Brain microvascular endothelial cell (primary cell): ENCODE data around the gene USP22.

Experiments used
- DNase-seq: peaks from one replicate; pipeline ENCODE4 v3.0.0-alpha.2; 2020
- H3K27ac ChIP-seq: fragments of 250-450 bp; sonication (Bioruptor Pico); 2 replicates; pipeline ENCODE4 v1.5.1; 2020; ENCODE audit warnings: mild to moderate bottlenecking, moderate library complexity
- H3K27me3 ChIP-seq: fragments of 250-450 bp; sonication (Bioruptor Pico); replicated peaks from 2 replicates; pipeline ENCODE4 v1.5.1; 2020; ENCODE audit warnings: mild to moderate bottlenecking
- H3K36me3 ChIP-seq: fragments of 250-450 bp; sonication (Bioruptor Pico); replicated peaks from 2 replicates; pipeline ENCODE4 v1.5.1; 2020; ENCODE audit warnings: mild to moderate bottlenecking
- H3K4me3 ChIP-seq: 2 replicates; pipeline ENCODE4 v1.5.1; 2011; ENCODE audit warnings: low read depth, mild to moderate bottlenecking, control low read depth, low read length, moderate library complexity
- CTCF ChIP-seq: IDR thresholded peaks from 2 replicates; pipeline ENCODE4 v1.5.1; 2011; ENCODE audit warnings: low read depth, mild to moderate bottlenecking, moderate library complexity, low read length, control low read depth, inconsistent platforms; ENCODE audit errors: missing control alignments
- in situ Hi-C: cut with HindIII; loops from 2 replicates; pipeline ENCODE4 v1.10.0; 2017; ENCODE audit warnings: low sequenced_read_pairs, low pct_ligation_motif_present

The USP22 gene

GRCh38 chr17:21020622-21021021, 22.2 kb downstream of the USP22 start:
- H3K27me3 ChIP-seq, result no peaks in the 10 kb centered on the region
- no peak for TF ChIP-seq CTCF
- in situ Hi-C loops, result no loop called here
- peaks cover 81% of the 10 kb centered on the region for H3K36me3 ChIP-seq
- no peak for DNase-seq
- no peak overlapping the region for H3K4me3 ChIP-seq
- no peak overlapping the region for H3K27ac ChIP-seq

GRCh38 chr17:21019976-21020586, 22.7 kb downstream of the USP22 start:
- H3K27ac ChIP-seq, result no peak overlapping the region
- H3K4me3 ChIP-seq, result no peak overlapping the region
- in situ Hi-C loops, result no loop called here
- TF ChIP-seq CTCF, result peak; percentile 61
- H3K27me3 ChIP-seq, result no peaks in the 10 kb centered on the region
- DNase-seq, result no peak
- peaks cover 83% of the 10 kb centered on the region for H3K36me3 ChIP-seq

GRCh38 chr17:21018894-21019293, 23.9 kb downstream of the USP22 start:
- TF ChIP-seq CTCF, result no peak
- DNase-seq, result no peak
- H3K27ac ChIP-seq, result no peak overlapping the region
- in situ Hi-C loops, result no loop called here
- no peak overlapping the region for H3K4me3 ChIP-seq
- H3K27me3 ChIP-seq, result no peaks in the 10 kb centered on the region
- peaks cover 86% of the 10 kb centered on the region for H3K36me3 ChIP-seq

- no peak for DNase-seq
- TF ChIP-seq CTCF, result no peak
- in situ Hi-C loops, result no loop called here
- Histone ChIP-seq H3K27me3 (no peaks in the 10 kb centered on the region), H3K4me3 (no peak overlapping the region), H3K36me3 (peaks cover 88% of the 10 kb centered on the region), H3K27ac (no peak overlapping the region)
These were observed 24.9 kb downstream of the USP22 start for GRCh38 chr17:21017861-21018260.

- H3K27me3 ChIP-seq, result no peaks in the 10 kb centered on the region
- H3K36me3 ChIP-seq, result peaks cover 91% of the 10 kb centered on the region
- TF ChIP-seq CTCF, result no peak
- no peak overlapping the region for H3K27ac ChIP-seq
- in situ Hi-C loops, result no loop called here
- H3K4me3 ChIP-seq, result no peak overlapping the region
- no peak for DNase-seq
These were observed 25.6 kb downstream of the USP22 start for GRCh38 chr17:21017256-21017655.

GRCh38 chr17:21016826-21017225, 26.0 kb downstream of the USP22 start:
- TF ChIP-seq CTCF, result no peak
- in situ Hi-C loops, result no loop called here
- Histone ChIP-seq H3K4me3 (no peak overlapping the region), H3K27ac (no peak overlapping the region), H3K36me3 (peaks cover 95% of the 10 kb centered on the region), H3K27me3 (no peaks in the 10 kb centered on the region)
- no peak for DNase-seq
